ENCODE results near the gene CTDSP2.
"Not testable (repeated sequence)": the region's sequence is repeated elsewhere in the genome, so short reads cannot be mapped to it uniquely, and the experiment has no call there.

DNA sequence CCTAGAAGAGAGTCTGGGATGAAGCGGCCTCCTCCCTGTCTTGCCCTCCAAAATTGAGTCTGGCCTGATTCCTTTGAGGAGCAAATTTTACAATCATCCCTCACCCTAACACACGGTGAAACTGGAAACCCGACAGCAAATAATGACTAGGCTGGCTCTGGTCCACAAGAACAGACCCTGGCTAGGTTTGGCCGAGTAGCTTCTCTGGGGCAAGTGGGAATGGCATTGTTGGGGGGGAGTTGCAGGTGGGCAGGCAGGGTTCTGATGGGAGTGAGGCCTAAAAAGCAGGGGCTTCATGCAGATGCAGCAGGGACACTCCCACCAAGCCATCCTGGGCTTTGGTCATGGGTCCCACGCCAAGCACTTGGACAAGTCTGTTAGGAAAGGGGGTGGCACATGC, 25.5 kb downstream of the CTDSP2 start:
- not testable (repeated sequence) for TF ChIP-seq POLR2A (IDR thresholded peaks at IDR 0.05; ENCODE audit: low read depth, low read length); EZH2 (IDR thresholded peaks at IDR 0.05; ENCODE audit: borderline replicate concordance, low read depth, low read length, severe bottlenecking)
- TF ChIP-seq, protein P1, sequence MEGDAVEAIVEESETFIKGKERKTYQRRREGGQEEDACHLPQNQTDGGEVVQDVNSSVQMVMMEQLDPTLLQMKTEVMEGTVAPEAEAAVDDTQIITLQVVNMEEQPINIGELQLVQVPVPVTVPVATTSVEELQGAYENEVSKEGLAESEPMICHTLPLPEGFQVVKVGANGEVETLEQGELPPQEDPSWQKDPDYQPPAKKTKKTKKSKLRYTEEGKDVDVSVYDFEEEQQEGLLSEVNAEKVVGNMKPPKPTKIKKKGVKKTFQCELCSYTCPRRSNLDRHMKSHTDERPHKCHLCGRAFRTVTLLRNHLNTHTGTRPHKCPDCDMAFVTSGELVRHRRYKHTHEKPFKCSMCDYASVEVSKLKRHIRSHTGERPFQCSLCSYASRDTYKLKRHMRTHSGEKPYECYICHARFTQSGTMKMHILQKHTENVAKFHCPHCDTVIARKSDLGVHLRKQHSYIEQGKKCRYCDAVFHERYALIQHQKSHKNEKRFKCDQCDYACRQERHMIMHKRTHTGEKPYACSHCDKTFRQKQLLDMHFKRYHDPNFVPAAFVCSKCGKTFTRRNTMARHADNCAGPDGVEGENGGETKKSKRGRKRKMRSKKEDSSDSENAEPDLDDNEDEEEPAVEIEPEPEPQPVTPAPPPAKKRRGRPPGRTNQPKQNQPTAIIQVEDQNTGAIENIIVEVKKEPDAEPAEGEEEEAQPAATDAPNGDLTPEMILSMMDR (IDR thresholded peaks at IDR 0.05; ENCODE audit: extremely low read depth in 1 of 2, insufficient read depth in 1 of 2, low read depth in 1 of 2, low read length in 2 of 2): not testable (repeated sequence)
- TF ChIP-seq, protein P2, sequence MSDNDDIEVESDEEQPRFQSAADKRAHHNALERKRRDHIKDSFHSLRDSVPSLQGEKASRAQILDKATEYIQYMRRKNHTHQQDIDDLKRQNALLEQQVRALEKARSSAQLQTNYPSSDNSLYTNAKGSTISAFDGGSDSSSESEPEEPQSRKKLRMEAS (IDR thresholded peaks at IDR 0.05; ENCODE audit: insufficient read depth, insufficient read length): not testable (repeated sequence)
